Calu3 (cell line): ENCODE results near the gene HCRTR1. TPM values are rescaled to one million over a fixed set of nuclear protein-coding genes. Genes with fewer than 3 reads are reported as not detected.

ENCODE experiments used
- BruUV-seq: library from RNA; stranded (reverse); fragments of 400-500 nt; replicated peaks from 2 replicates; lab custom pipeline; 2021; lab: Mats Ljungman, UMichigan
- CTCF ChIA-PET: fragments of 300-600 bp; sonication (Branson Sonifier 250); formaldehyde crosslinking; loops from one replicate; lab custom pipeline; 2022; ENCODE audit warnings: antibody characterized with exemption; lab: Charles Lee
- DNase-seq: peaks from one replicate; pipeline ENCODE4 v3.0.0; 2022
- H3K27ac Mint-ChIP-seq: one replicate; pipeline ENCODE4 v1.8.0; 2022; ENCODE audit warnings: mixed read lengths; ENCODE audit not compliant: unreplicated experiment
- H3K27me3 Mint-ChIP-seq: one replicate; pipeline ENCODE4 v1.8.0; 2022; ENCODE audit warnings: mixed read lengths; ENCODE audit not compliant: unreplicated experiment
- H3K36me3 Mint-ChIP-seq: one replicate; pipeline ENCODE4 v1.8.0; 2022; ENCODE audit warnings: mild to moderate bottlenecking, moderate library complexity, mixed read lengths; ENCODE audit not compliant: insufficient read depth, unreplicated experiment
- H3K4me1 Mint-ChIP-seq: one replicate; pipeline ENCODE4 v1.8.0; 2022; ENCODE audit warnings: mild to moderate bottlenecking, low read depth, mixed read lengths; ENCODE audit not compliant: unreplicated experiment
- H3K4me3 Mint-ChIP-seq: one replicate; pipeline ENCODE4 v1.8.0; 2022; ENCODE audit warnings: mild to moderate bottlenecking, low read depth, moderate library complexity, mixed read lengths; ENCODE audit not compliant: unreplicated experiment
- H3K9me3 Mint-ChIP-seq: one replicate; pipeline ENCODE4 v1.8.0; 2022; ENCODE audit warnings: low read depth, mixed read lengths; ENCODE audit not compliant: unreplicated experiment
- intact Hi-C: fragments of 100-400 bp; cut with micrococcal nuclease; formaldehyde crosslinking; loops from one replicate; pipeline ENCODE4 v1.10.0; 2022; ENCODE audit not compliant: unreplicated experiment
- total RNA-seq: library from RNA; stranded (reverse); gene quantifications from 2 replicates; pipeline ENCODE4 v1.2.3, GENCODE V29; 2022
- TF ChIP-seq, protein P1 (sequence below): fragments of 200-600 bp; IDR thresholded peaks from one replicate; pipeline ENCODE4 v1.8.0; 2022; ENCODE audit warnings: antibody characterized with exemption; ENCODE audit not compliant: unreplicated experiment

Gene HCRTR1
- total RNA-seq, 1 experiment from 2014 or later: not detected

DNA sequence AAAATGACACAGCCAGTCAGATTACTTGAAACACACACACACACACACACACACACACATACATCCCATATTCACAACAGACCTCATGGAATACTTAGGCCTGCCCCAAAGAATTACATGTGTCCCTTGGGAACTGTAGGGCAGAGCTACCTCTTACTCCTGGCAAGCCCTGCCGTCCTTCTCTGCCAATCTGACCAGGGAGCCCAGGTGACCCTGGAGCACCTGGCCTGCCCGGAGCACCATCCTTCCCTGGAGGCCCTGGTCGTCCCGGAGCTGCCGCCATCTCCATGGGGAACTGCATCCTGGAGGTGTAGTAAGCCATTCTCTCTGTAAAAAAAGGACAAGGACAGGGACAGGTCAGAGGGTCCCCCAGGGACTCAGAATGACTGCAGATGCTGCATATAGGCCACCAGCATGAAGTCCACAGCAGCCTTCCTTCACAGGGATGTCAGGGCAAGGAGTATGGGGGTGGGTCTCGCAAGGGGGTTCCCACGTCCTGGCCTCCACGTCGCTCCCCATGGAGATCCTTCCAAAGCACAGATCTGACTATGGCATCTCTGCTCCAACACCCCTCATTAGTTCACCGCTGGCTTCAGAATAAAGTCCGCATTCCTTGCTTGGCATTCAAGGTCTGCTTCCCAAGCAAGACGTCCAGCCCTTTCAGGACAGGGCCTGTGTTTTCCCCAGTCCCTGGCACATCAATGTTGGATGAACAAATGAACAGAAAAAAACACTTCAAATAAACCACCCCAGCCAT, 36.4 kb downstream of the HCRTR1 start:
- intact Hi-C loops: no loop called here
- TF ChIP-seq, protein P1, sequence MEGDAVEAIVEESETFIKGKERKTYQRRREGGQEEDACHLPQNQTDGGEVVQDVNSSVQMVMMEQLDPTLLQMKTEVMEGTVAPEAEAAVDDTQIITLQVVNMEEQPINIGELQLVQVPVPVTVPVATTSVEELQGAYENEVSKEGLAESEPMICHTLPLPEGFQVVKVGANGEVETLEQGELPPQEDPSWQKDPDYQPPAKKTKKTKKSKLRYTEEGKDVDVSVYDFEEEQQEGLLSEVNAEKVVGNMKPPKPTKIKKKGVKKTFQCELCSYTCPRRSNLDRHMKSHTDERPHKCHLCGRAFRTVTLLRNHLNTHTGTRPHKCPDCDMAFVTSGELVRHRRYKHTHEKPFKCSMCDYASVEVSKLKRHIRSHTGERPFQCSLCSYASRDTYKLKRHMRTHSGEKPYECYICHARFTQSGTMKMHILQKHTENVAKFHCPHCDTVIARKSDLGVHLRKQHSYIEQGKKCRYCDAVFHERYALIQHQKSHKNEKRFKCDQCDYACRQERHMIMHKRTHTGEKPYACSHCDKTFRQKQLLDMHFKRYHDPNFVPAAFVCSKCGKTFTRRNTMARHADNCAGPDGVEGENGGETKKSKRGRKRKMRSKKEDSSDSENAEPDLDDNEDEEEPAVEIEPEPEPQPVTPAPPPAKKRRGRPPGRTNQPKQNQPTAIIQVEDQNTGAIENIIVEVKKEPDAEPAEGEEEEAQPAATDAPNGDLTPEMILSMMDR: no peak

DNA sequence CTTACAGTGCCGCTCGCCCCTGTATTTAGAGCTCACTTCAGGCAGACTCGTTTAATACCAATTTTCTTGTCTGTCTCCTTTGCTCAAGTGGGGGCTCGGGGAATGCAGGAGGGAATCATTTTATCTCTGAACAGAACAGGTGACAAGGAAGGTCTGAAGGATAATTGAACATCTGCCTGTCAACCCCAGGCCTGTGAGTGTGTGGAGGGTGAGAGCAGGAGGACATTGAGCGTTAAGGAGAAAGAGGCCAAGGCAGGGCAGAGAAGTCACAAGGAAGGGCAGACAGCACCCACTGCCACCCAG, 36.9 kb downstream of the HCRTR1 start:
- Mint-ChIP-seq H3K27me3 (peaks cover 66% of the 10 kb centered on the region), H3K27ac (no peak overlapping the region), H3K9me3 (no peaks in the 10 kb centered on the region), H3K4me3 (no peak overlapping the region), H3K36me3 (peaks cover 7% of the 10 kb centered on the region), H3K4me1 (no peaks in the 10 kb centered on the region)
- CTCF ChIA-PET: no interaction called here
- intact Hi-C loops: no loop called here
- no peak for DNase-seq
- no TSS peak for BruUV-seq
- TF ChIP-seq, protein P1: no peak

More for the DNA sequence above, 36.4 kb downstream of the HCRTR1 start:
- Mint-ChIP-seq H3K9me3 (no peaks in the 10 kb centered on the region), H3K27ac (no peak overlapping the region), H3K4me3 (no peak overlapping the region), H3K27me3 (peaks cover 68% of the 10 kb centered on the region), H3K4me1 (no peaks in the 10 kb centered on the region), H3K36me3 (peaks cover 7% of the 10 kb centered on the region)
- CTCF ChIA-PET: no interaction called here
- BruUV-seq: no TSS peak
- DNase-seq: no peak

DNA sequence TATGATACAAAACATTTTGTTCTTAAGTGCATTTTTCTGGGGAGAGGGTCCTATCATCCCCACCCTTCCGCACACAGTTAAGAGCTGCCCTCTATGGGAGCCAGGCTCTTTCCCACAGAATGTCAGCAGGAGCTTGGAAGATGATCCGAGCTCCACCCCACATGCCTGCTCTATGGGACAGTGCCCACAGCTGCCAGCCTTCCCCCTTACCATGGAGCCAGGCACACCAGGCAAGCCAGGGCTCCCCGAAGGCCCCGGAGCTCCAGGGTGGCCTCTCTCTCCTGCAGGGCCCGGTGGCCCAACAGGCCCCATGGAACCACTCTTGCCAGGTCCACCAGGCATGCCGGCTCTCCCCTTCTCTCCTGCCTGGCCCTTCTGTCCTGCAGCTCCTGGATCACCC, 37.6 kb downstream of the HCRTR1 start:
- Mint-ChIP-seq H3K36me3 (peaks cover 7% of the 10 kb centered on the region), H3K9me3 (no peaks in the 10 kb centered on the region), H3K27ac (no peak overlapping the region), H3K27me3 (peaks cover 65% of the 10 kb centered on the region), H3K4me1 (no peaks in the 10 kb centered on the region), H3K4me3 (no peak overlapping the region)
- DNase-seq: no peak
- TF ChIP-seq, protein P1: no peak
- intact Hi-C loops: no loop called here
- BruUV-seq: no TSS peak
- CTCF ChIA-PET: interaction anchor here (0.7 kb wide), 2 partner anchors 8 to 22 kb away, joined by 3 to 10 read pairs; no protein-coding TSS in a partner anchor

DNA sequence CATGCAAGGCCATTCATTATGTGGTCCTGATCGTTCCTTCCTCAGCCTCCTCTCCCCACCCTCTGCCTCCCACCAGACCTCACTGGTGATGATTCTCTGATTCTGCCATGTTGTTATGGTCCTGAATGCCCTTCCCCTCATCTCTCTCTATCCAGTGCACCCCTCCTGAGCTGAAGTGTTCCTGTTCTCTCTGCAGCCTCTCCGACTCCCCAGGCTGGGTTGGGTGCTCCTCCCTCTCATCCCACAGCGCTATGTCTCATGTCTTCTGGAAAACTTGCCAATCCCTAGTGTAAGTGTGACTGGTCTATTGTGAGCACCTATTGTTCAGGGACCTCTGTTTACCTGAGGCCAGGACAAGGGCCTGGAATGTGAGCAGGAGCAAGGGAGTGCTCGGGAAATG, 38.3 kb downstream of the HCRTR1 start:
- CTCF ChIA-PET: no interaction called here
- TF ChIP-seq, protein P1: no peak
- H3K27ac Mint-ChIP-seq: no peak overlapping the region

More for the DNA sequence above, 38.3 kb downstream of the HCRTR1 start:
- Mint-ChIP-seq H3K9me3 (no peaks in the 10 kb centered on the region), H3K4me1 (no peaks in the 10 kb centered on the region), H3K4me3 (no peak overlapping the region), H3K36me3 (peaks cover 7% of the 10 kb centered on the region), H3K27me3 (peaks cover 65% of the 10 kb centered on the region)
- intact Hi-C loops: no loop called here
- no peak for DNase-seq
- BruUV-seq: no TSS peak
